GM23248 (cell line): ENCODE data around the gene TM4SF4. TPM values are rescaled to one million over a fixed set of nuclear protein-coding genes. Genes with fewer than 3 reads are reported as not detected.
"Not testable (repeated sequence)": the region's sequence is repeated elsewhere in the genome, so short reads cannot be mapped to it uniquely, and the experiment has no call there.

Experiments used
- DNase-seq: peaks from one replicate; pipeline ENCODE4 v3.0.0-alpha.2; 2015
- H2AFZ ChIP-seq: fragments of 200-600 bp; sonication (generic); 2 replicates; pipeline ENCODE4 v1.6.1; 2016; ENCODE audit warnings: antibody characterized with exemption
- H3F3A ChIP-seq: fragments of 200-600 bp; sonication (generic); 2 replicates; pipeline ENCODE4 v1.6.1; 2016; ENCODE audit warnings: mild to moderate bottlenecking, antibody characterized with exemption, mixed run types; ENCODE audit not compliant: insufficient read depth
- H3K27ac ChIP-seq: fragments of 200-600 bp; sonication (generic); 2 replicates; pipeline ENCODE4 v1.5.1; 2016; ENCODE audit warnings: mild to moderate bottlenecking
- H3K27me3 ChIP-seq: fragments of 200-600 bp; sonication (generic); replicated peaks from 2 replicates; pipeline ENCODE4 v1.6.1; 2016; ENCODE audit warnings: mild to moderate bottlenecking; ENCODE audit not compliant: insufficient read depth
- H3K36me3 ChIP-seq: fragments of 200-600 bp; sonication (generic); 2 replicates; pipeline ENCODE4 v1.6.1; 2016; ENCODE audit warnings: low read depth, mild to moderate bottlenecking
- H3K4me1 ChIP-seq: fragments of 200-600 bp; sonication (generic); 2 replicates; pipeline ENCODE4 v1.6.1; 2016; ENCODE audit warnings: mild to moderate bottlenecking; ENCODE audit not compliant: insufficient read depth
- H3K4me2 ChIP-seq: fragments of 200-600 bp; sonication (generic); one replicate; pipeline ENCODE4 v1.6.1; 2016; ENCODE audit warnings: mild to moderate bottlenecking; ENCODE audit not compliant: unreplicated experiment
- H3K4me3 ChIP-seq: fragments of 200-600 bp; sonication (generic); 2 replicates; pipeline ENCODE4 v1.5.1; 2016; ENCODE audit warnings: mild to moderate bottlenecking
- H3K79me2 ChIP-seq: fragments of 200-600 bp; sonication (generic); 2 replicates; pipeline ENCODE4 v1.6.1; 2016; ENCODE audit warnings: mild to moderate bottlenecking; ENCODE audit not compliant: insufficient read depth
- H3K9ac ChIP-seq: fragments of 200-600 bp; sonication (generic); 2 replicates; pipeline ENCODE4 v1.6.1; 2016; ENCODE audit warnings: mild to moderate bottlenecking
- H3K9me2 ChIP-seq: fragments of 200-600 bp; sonication (generic); 2 replicates; pipeline ENCODE4 v1.6.1; 2016; ENCODE audit warnings: mixed run types, mild to moderate bottlenecking, moderate library complexity; ENCODE audit not compliant: insufficient read depth
- H3K9me3 ChIP-seq: fragments of 200-600 bp; sonication (generic); one replicate; pipeline ENCODE4 v1.6.1; 2017; ENCODE audit warnings: low read depth
- H4K20me1 ChIP-seq: fragments of 200-600 bp; sonication (generic); 2 replicates; pipeline ENCODE4 v1.6.0; 2016; ENCODE audit not compliant: insufficient read depth
- EZH2 ChIP-seq: fragments of 200-600 bp; sonication (generic); IDR thresholded peaks from 2 replicates; pipeline ENCODE4 v1.6.1; 2018; ENCODE audit warnings: antibody characterized with exemption, mild to moderate bottlenecking; ENCODE audit not compliant: insufficient read depth, poor library complexity, severe bottlenecking
- EZH2phosphoT487 ChIP-seq: fragments of 200-600 bp; sonication (generic); IDR thresholded peaks from 2 replicates; pipeline ENCODE4 v1.6.1; 2018; ENCODE audit warnings: antibody characterized with exemption, moderate library complexity, mild to moderate bottlenecking, low read depth; ENCODE audit not compliant: insufficient read depth
- WGBS, 2 experiments: methylation state at CpG; one replicate each; pipeline ENCODE4 v1.1.6; 2015 to 2017; ENCODE audit warnings: low lambda C conversion rate in 2 of 2, low coverage in 1 of 2; ENCODE audit errors: missing lambda C conversion rate in 2 of 2; 5-methylcytosine and 5-hydroxymethylcytosine counted together
- in situ Hi-C: fragments of 300-500 bp; cut with MboI; formaldehyde crosslinking; loops from 2 replicates; pipeline ENCODE4 v1.15.0; 2020
- polyA plus RNA-seq: library from polyadenylated mRNA; unstranded; fragments of >200 nt; fragmentation: Nextera tagmentation; extraction: Ambion mirVana; gene quantifications from 2 replicates; pipeline ENCODE4 v1.2.1, GENCODE V29; 2016
- total RNA-seq: library from RNA; depleted of rRNA; stranded (reverse); fragments of >200 nt; shearing (Covaris generic); gene quantifications from 2 replicates; pipeline ENCODE4 v1.2.3, GENCODE V29; 2014

TM4SF4 gene
- total and polyA plus RNA-seq, 2 experiments from 2014 or later: 0.96 to 0.97 TPM

- Histone ChIP-seq H3K4me3 (0 out of 2 replicates have a peak overlapping the region, but pooled peaks have one; percentile 9), H3K79me2 (no peaks in the 10 kb centered on the region), H3K4me2 (peak overlapping the region; percentile 77), H3K36me3 (no peaks in the 10 kb centered on the region), H3F3A (peaks cover 26% of the 10 kb centered on the region), H3K4me1 (peaks cover 43% of the 10 kb centered on the region), H3K9me2 (no peaks in the 10 kb centered on the region), H4K20me1 (no peaks in the 10 kb centered on the region), H3K27ac (peak overlapping the region; percentile 76), H3K27me3 (no peaks in the 10 kb centered on the region), H2AFZ (0 out of 2 replicates have a peak overlapping the region, but pooled peaks have one; percentile 23), H3K9ac (peak overlapping the region; percentile 34), H3K9me3 (no peaks in the 10 kb centered on the region)
- peak; percentile 92 for DNase-seq
- WGBS, 2 experiments: 42 to 45% methylated on average over 4 of the region's 4 CpGs
- in situ Hi-C loops: no loop called here
- TF ChIP-seq EZH2phosphoT487 (no peak), EZH2 (no peak)
Observed at GRCh38 chr3:149442851-149443544, 31.5 kb upstream of the TM4SF4 start.

GRCh38 chr3:149443545-149443912, 31.0 kb upstream of the TM4SF4 start:
- no peak for DNase-seq
- Histone ChIP-seq H3F3A (peaks cover 30% of the 10 kb centered on the region), H3K4me3 (no peak overlapping the region), H3K27me3 (no peaks in the 10 kb centered on the region), H3K36me3 (no peaks in the 10 kb centered on the region), H3K9ac (peak overlapping the region; percentile 34), H3K9me2 (no peaks in the 10 kb centered on the region), H2AFZ (0 out of 2 replicates have a peak overlapping the region, but pooled peaks have one; percentile 23), H3K27ac (peak overlapping the region; percentile 76), H3K9me3 (no peaks in the 10 kb centered on the region), H3K79me2 (no peaks in the 10 kb centered on the region), H3K4me1 (peaks cover 47% of the 10 kb centered on the region), H3K4me2 (peak overlapping the region; percentile 77), H4K20me1 (no peaks in the 10 kb centered on the region)
- no peak for TF ChIP-seq EZH2phosphoT487
- no peak for TF ChIP-seq EZH2
- in situ Hi-C loops: no loop called here
- WGBS, 2 experiments: 47 to 57% methylated on average over 2 of the region's 2 CpGs

GRCh38 chr3:149444867-149445266, 29.6 kb upstream of the TM4SF4 start:
- H3K9me3 ChIP-seq, H3K79me2 ChIP-seq, H3K27me3 ChIP-seq, H3K27ac ChIP-seq, in situ Hi-C loops, H3K9me2 ChIP-seq, H3K4me2 ChIP-seq, H3K4me3 ChIP-seq, DNase-seq, H2AFZ ChIP-seq, H4K20me1 ChIP-seq, H3K36me3 ChIP-seq, H3K9ac ChIP-seq: not testable (repeated sequence)
- H3F3A ChIP-seq: peaks cover 44% of the 10 kb centered on the region
- H3K4me1 ChIP-seq: peaks cover 61% of the 10 kb centered on the region
- 90 to 93% methylated on average over 5 to 23 of the region's 26 CpGs for WGBS, 2 experiments

DNA sequence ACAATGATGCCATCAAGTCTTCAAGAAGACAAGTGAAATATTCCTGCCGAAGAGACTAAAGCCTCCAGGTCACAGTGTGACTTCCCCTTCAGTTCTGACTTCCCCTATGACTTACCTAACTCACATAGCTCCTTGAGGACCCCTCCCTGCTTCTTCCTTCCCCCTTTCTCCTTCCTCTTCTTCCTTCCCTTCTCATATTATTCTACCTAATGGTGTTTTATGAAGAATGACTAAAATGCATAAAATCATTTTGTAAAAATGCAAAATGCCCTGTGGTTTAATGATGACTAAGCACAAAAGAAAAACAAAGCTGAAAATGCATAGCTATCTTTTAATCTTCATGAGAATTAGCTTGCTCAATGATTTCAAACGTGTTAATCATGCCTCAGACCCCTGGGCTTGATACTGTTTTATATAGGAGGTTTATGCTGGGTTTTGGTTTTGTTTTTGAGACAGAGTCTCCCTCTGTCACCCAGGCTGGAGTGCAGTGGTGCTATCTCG, 26.1 kb upstream of the TM4SF4 start:
- in situ Hi-C loops: no loop called here
- TF ChIP-seq EZH2: no peak
- TF ChIP-seq EZH2phosphoT487: no peak
- Histone ChIP-seq H3K9me3 (no peaks in the 10 kb centered on the region), H3F3A (peaks cover 28% of the 10 kb centered on the region), H3K4me1 (peaks cover 46% of the 10 kb centered on the region), H4K20me1 (no peaks in the 10 kb centered on the region), H3K4me2 (peak overlapping the region; percentile 40), H3K9me2 (no peaks in the 10 kb centered on the region), H3K36me3 (no peaks in the 10 kb centered on the region), H2AFZ (0 out of 2 replicates have a peak overlapping the region, but pooled peaks have one; percentile 20), H3K9ac (peak overlapping the region; percentile 34), H3K27me3 (no peaks in the 10 kb centered on the region), H3K4me3 (peak overlapping the region; percentile 5; the same call in 1 of the 2 replicates), H3K79me2 (no peaks in the 10 kb centered on the region), H3K27ac (peak overlapping the region; percentile 84)
- whole genome bisulfite sequencing, 2 experiments: 17 to 22% methylated on average over 3 of the region's 3 CpGs
- DNase-seq: peak; percentile 85
